Body of pancreas (tissue), 4 donors: ENCODE measurements around the gene EIF1AD. TPM values are rescaled to one million over a fixed set of nuclear protein-coding genes. Genes with fewer than 3 reads are reported as not detected.

Experiments
- ATAC-seq: fragments of 150-250 bp; one replicate; pipeline ENCODE4 v1.9.1; 2016
- DNase-seq, 4 donors: peaks; one replicate each; pipeline ENCODE4 v3.0.0-alpha.2; 2019
- H3K27ac ChIP-seq, 4 donors: fragments of 200-600 bp; sonication (generic); 1 replicate in 3 of 4; 2 replicates in 1 of 4; pipeline versions ENCODE4 v1.5.1 to v1.6.1; 2016 to 2019; ENCODE audit warnings: mild to moderate bottlenecking in 1 of 4, mixed read lengths in 1 of 4, moderate library complexity in 1 of 4
- H3K27me3 ChIP-seq, 2 donors: fragments of 200-600 bp; sonication (generic); one replicate each; pipeline ENCODE4 v1.6.0; 2016; ENCODE audit warnings: mild to moderate bottlenecking in 1 of 2
- H3K36me3 ChIP-seq, 2 donors: fragments of 200-600 bp; sonication (generic); replicated peaks in 1 of 2; 2 replicates each; pipeline ENCODE4 v1.5.1; 2016; ENCODE audit warnings: low read depth in 2 of 2; ENCODE audit not compliant: insufficient read depth in 1 of 2
- H3K4me1 ChIP-seq: fragments of 200-600 bp; sonication (generic); one replicate; pipeline ENCODE4 v1.6.0; 2016
- H3K4me3 ChIP-seq, 2 donors: fragments of 200-600 bp; sonication (generic); 1 replicate in 1 of 2; 2 replicates in 1 of 2; pipeline ENCODE4 v1.5.1; 2016 to 2019
- H3K9me3 ChIP-seq, 3 donors: fragments of 200-600 bp; sonication (generic); 1 replicate in 2 of 3; 2 replicates in 1 of 3; pipeline ENCODE4 v1.5.1; 2016
- CTCF ChIP-seq, 7 experiments: fragments of 450-650 bp in 4 of 7; fragments of 200-600 bp in 3 of 7; sonication (generic) in 3 of 7; IDR thresholded peaks; one replicate each; pipeline ENCODE4 v1.5.1; 2016 to 2019; ENCODE audit warnings: antibody characterized with exemption in 7 of 7
- POLR2A ChIP-seq, 3 donors: fragments of 450-650 bp; IDR thresholded peaks; one replicate each; pipeline ENCODE4 v1.6.1; 2016; ENCODE audit warnings: antibody characterized with exemption in 3 of 3, mild to moderate bottlenecking in 2 of 3
- WGBS, 2 donors: methylation state at CpG; one replicate each; pipeline ENCODE4 v1.1.5; 2017; 5-methylcytosine and 5-hydroxymethylcytosine counted together
- intact Hi-C: fragments of 100-400 bp; cut with DNase I; formaldehyde crosslinking; loops from one replicate; pipeline ENCODE4 v1.15.1; 2023
- total RNA-seq, 2 donors: library from RNA; depleted of rRNA; stranded (reverse); fragments of >200 nt; gene quantifications; one replicate each; pipeline ENCODE4 v1.1.0, GENCODE V29; 2016

Gene EIF1AD
- total RNA-seq, 2 donors from 2014 or later = 7.8 to 28.0 TPM

GRCh38 chr11:66006891-66007176, 4.9 kb upstream of the EIF1AD start:
- no peak for ATAC-seq
- intact Hi-C loops = no loop called here
- Histone ChIP-seq H3K9me3 (no peaks in the 10 kb centered on the region), H3K4me3 (no peak overlapping the region), H3K27me3 (no peaks in the 10 kb centered on the region), H3K27ac (no peak overlapping the region), H3K4me1 (peaks cover 14% of the 10 kb centered on the region), H3K36me3 (no peaks in the 10 kb centered on the region)
- DNase-seq = no peak
- no peak for TF ChIP-seq CTCF (IDR thresholded peaks at IDR 0.05)
- TF ChIP-seq POLR2A (IDR thresholded peaks at IDR 0.05) = no peak
- 67% methylated on average over 4 of the region's 4 CpGs; no CpG with 5 or more reads in 1 of the 2 donors for WGBS, 2 donors

GRCh38 chr11:66006134-66006890, 4.4 kb upstream of the EIF1AD start:
- 86% methylated on average over 12 to 13 of the region's 13 CpGs for WGBS, 2 donors
- Histone ChIP-seq H3K36me3 (no peaks in the 10 kb centered on the region), H3K27ac (no peak overlapping the region), H3K4me1 (peaks cover 14% of the 10 kb centered on the region), H3K9me3 (no peaks in the 10 kb centered on the region), H3K27me3 (no peaks in the 10 kb centered on the region), H3K4me3 (no peak overlapping the region)
- DNase-seq (no peak), ATAC-seq (no peak)
- intact Hi-C loops = no loop called here
- TF ChIP-seq POLR2A (IDR thresholded peaks at IDR 0.05) (no peak), CTCF (IDR thresholded peaks at IDR 0.05) (no peak)

DNA sequence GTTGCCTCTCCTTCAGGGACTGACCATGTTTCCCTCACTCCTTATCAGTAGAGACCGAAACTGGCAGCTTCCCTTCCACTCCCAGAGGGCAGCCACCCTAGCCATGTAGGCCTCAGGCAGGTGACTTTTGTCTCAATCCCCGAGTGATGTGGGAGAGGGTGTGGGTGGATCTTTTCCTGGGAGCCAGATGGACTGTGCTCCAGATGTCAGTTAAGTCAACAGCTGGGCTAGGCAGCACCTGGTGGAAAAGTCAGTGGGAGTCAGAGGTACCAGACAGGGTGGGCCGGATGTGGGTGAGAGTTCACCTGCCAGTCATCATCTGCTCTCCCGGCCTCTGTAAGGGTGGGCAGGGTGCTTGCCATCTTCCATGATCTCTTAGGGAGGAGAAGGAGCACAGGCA, 2.2 kb upstream of the EIF1AD start:
- no peak for ATAC-seq

GRCh38 chr11:66003291-66003690, 1.3 kb upstream of the EIF1AD start:
- no peaks in the 10 kb centered on the region for H3K27me3 ChIP-seq
- peaks cover 27% of the 10 kb centered on the region for H3K4me1 ChIP-seq
- ATAC-seq (no peak), DNase-seq (no peak)
- peaks cover 8 to 17% of the 10 kb centered on the region in 2 donors for H3K36me3 ChIP-seq
- H3K9me3 ChIP-seq = no peaks in the 10 kb centered on the region
- peak overlapping the region in 1 of 2 donors; percentile 60 for H3K4me3 ChIP-seq
- intact Hi-C loops = no loop called here
- 65 to 67% methylated on average over 6 of the region's 6 CpGs for WGBS, 2 donors
- peak overlapping the region in 3 of 4 donors; percentile 87 to 96 (median 92) for H3K27ac ChIP-seq
- TF ChIP-seq CTCF (IDR thresholded peaks at IDR 0.05) (no peak), POLR2A (IDR thresholded peaks at IDR 0.05) (no peak)

More for the DNA sequence above, 2.2 kb upstream of the EIF1AD start:
- H3K36me3 ChIP-seq = peaks cover 0 to 9% of the 10 kb centered on the region in 2 donors
- H3K27me3 ChIP-seq = no peaks in the 10 kb centered on the region
- intact Hi-C loops = no loop called here
- no peak overlapping the region for H3K4me3 ChIP-seq
- peaks cover 27% of the 10 kb centered on the region for H3K4me1 ChIP-seq
- H3K9me3 ChIP-seq = no peaks in the 10 kb centered on the region
- TF ChIP-seq CTCF (IDR thresholded peaks at IDR 0.05) = no peak
- TF ChIP-seq POLR2A (IDR thresholded peaks at IDR 0.05) = no peak
- no peak for DNase-seq
- no peak overlapping the region for H3K27ac ChIP-seq
- 52 to 65% methylated on average over 4 of the region's 4 CpGs for WGBS, 2 donors
